ENCODE measurements around the gene KCTD1.

DNA sequence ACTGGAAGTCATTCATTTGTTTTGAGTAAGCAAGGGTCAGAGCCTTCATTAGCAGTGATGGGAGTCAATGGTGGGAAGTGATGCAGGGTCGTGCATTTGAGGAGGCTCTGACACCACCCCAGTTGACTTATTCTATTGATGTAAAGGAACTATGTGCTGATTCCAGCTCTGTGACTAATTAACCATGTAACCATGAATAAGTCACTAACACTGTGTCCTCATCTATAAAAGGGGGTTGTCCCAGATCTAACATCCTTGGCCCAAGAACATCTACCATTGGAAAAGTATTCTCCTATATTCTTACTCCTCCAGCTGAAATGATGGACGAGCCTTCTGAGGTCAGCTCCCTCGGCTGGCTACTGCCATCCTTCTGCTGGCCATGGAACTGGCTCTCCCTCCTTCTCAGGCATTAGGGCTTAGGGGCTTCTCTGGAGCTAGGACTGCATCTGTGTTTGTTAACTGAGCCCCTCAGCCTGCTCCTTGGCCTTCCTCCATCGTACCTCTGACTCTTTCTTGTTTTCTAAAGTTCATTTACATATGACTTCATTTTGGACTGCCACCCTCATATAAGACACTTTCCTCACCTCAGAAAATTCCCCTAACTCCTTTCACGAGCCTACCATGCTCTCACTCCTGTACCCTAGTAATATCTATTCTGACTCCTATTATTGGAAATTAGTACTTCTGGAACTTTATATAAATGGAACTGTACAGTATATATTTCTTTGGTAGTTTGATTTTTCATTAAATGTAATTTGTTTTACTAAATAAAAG is 115.5 kb downstream of the KCTD1 start:
- TF ChIP-seq, protein P1, sequence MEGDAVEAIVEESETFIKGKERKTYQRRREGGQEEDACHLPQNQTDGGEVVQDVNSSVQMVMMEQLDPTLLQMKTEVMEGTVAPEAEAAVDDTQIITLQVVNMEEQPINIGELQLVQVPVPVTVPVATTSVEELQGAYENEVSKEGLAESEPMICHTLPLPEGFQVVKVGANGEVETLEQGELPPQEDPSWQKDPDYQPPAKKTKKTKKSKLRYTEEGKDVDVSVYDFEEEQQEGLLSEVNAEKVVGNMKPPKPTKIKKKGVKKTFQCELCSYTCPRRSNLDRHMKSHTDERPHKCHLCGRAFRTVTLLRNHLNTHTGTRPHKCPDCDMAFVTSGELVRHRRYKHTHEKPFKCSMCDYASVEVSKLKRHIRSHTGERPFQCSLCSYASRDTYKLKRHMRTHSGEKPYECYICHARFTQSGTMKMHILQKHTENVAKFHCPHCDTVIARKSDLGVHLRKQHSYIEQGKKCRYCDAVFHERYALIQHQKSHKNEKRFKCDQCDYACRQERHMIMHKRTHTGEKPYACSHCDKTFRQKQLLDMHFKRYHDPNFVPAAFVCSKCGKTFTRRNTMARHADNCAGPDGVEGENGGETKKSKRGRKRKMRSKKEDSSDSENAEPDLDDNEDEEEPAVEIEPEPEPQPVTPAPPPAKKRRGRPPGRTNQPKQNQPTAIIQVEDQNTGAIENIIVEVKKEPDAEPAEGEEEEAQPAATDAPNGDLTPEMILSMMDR (IDR thresholded peaks at IDR 0.05; ENCODE audit: insufficient read depth, low read length), result no peak
- TF ChIP-seq POLR2AphosphoS5 (IDR thresholded peaks at IDR 0.05; ENCODE audit: low read depth), result no peak
